H1 (cell line): ENCODE results near the gene BBS1. TPM values are rescaled to one million over a fixed set of nuclear protein-coding genes. Genes with fewer than 3 reads are reported as not detected.

ENCODE experiments used
- CTCF ChIA-PET: fragments of 300-600 bp; sonication (Branson Sonifier 250); formaldehyde crosslinking; loops from one replicate; lab custom pipeline; 2021; ENCODE audit not compliant: partially characterized antibody; lab: Charles Lee
- POLR2A ChIA-PET: fragments of 300-600 bp; sonication (Branson Sonifier 250); formaldehyde crosslinking; loops from one replicate; lab custom pipeline; 2021; ENCODE audit warnings: inconsistent platforms; ENCODE audit not compliant: partially characterized antibody; lab: Charles Lee
- DNase-seq, 2 experiments: peaks; one replicate each; pipeline versions ENCODE4 v3.0.0 to v3.0.0-alpha.2; 2010 to 2022; ENCODE audit warnings: low spot score in 2 of 2, low read depth in 1 of 2, mixed read lengths in 1 of 2
- FAIRE-seq: peaks from 2 replicates; lab custom pipeline; 2011; peaks lifted over from hg19 to GRCh38; lab: Jason Lieb, UNC
- H2AFZ ChIP-seq: 2 replicates; pipeline ENCODE4 v1.8.1; 2012; ENCODE audit warnings: low read length, inconsistent platforms
- H2AK5ac ChIP-seq: 2 replicates; pipeline ENCODE4 v1.6.1; 2013; ENCODE audit warnings: low read depth, low read length
- H2BK120ac ChIP-seq: replicated peaks from 2 replicates; pipeline ENCODE3; 2013; ENCODE audit warnings: low read depth, low read length, inconsistent platforms
- H2BK12ac ChIP-seq: 2 replicates; pipeline ENCODE4 v1.6.1; 2013; ENCODE audit warnings: low read depth, low read length
- H2BK15ac ChIP-seq: 2 replicates; pipeline ENCODE4 v1.6.1; 2013; ENCODE audit warnings: low read length
- H2BK20ac ChIP-seq: 2 replicates; pipeline ENCODE4 v1.6.1; 2013; ENCODE audit warnings: low read length
- H2BK5ac ChIP-seq: 2 replicates; pipeline ENCODE4 v1.6.1; 2013; ENCODE audit warnings: low read depth, low read length
- H3K14ac ChIP-seq: 2 replicates; pipeline ENCODE4 v1.6.1; 2013; ENCODE audit warnings: inconsistent platforms; ENCODE audit not compliant: insufficient read length
- H3K18ac ChIP-seq: 2 replicates; pipeline ENCODE4 v1.6.1; 2013; ENCODE audit warnings: low read length; ENCODE audit errors: extremely low read depth
- H3K23ac ChIP-seq: 2 replicates; pipeline ENCODE4 v1.6.1; 2013; ENCODE audit warnings: inconsistent platforms; ENCODE audit not compliant: insufficient read length
- H3K23me2 ChIP-seq: 2 replicates; pipeline ENCODE4 v1.6.1; 2013; ENCODE audit warnings: low read depth, low read length
- H3K27ac ChIP-seq: 2 replicates; pipeline ENCODE4 v1.6.1; 2011; ENCODE audit warnings: low read depth, low read length, inconsistent platforms
- H3K27me3 ChIP-seq, 4 experiments: replicated peaks in 1 of 4; 1 replicate in 1 of 4; 2 replicates in 3 of 4; pipeline versions ENCODE4 v1.6.1 to v1.8.1; 2011 to 2013; ENCODE audit warnings: low read length in 3 of 4, mild to moderate bottlenecking in 3 of 4, inconsistent platforms in 2 of 4, mixed read lengths in 2 of 4, moderate library complexity in 1 of 4; ENCODE audit not compliant: control insufficient read depth in 3 of 4, insufficient read depth in 3 of 4; ENCODE audit errors: extremely low read depth in 1 of 4
- H3K36me3 ChIP-seq, 4 experiments: 2 replicates each; pipeline versions ENCODE4 v1.6.1 to v1.8.1; 2011 to 2013; ENCODE audit warnings: mild to moderate bottlenecking in 4 of 4, low read length in 3 of 4, moderate library complexity in 2 of 4, control low read depth in 1 of 4, inconsistent platforms in 1 of 4; ENCODE audit not compliant: insufficient read depth in 4 of 4, control insufficient read depth in 2 of 4
- H3K4ac ChIP-seq: replicated peaks from 2 replicates; pipeline ENCODE3; 2013; ENCODE audit warnings: low read length, low read depth, mixed read lengths, inconsistent platforms; ENCODE audit not compliant: insufficient read length
- H3K4me1 ChIP-seq, 4 experiments: replicated peaks in 1 of 4; 1 replicate in 1 of 4; 2 replicates in 3 of 4; pipeline versions ENCODE4 v1.6.1 to v1.8.1; 2011 to 2013; ENCODE audit warnings: low read length in 3 of 4, inconsistent platforms in 2 of 4, mixed read lengths in 1 of 4; ENCODE audit not compliant: insufficient read depth in 4 of 4, control insufficient read depth in 3 of 4
- H3K4me2 ChIP-seq, 2 experiments: 2 replicates each; pipeline versions ENCODE4 v1.6.1 to v1.8.1; 2011 to 2013; ENCODE audit warnings: low read depth in 2 of 2, low read length in 2 of 2, control low read depth in 1 of 2, inconsistent platforms in 1 of 2, mild to moderate bottlenecking in 1 of 2; ENCODE audit not compliant: insufficient read depth in 1 of 2
- H3K4me3 ChIP-seq, 4 experiments: fragments of 200-600, 300-600 bp in 1 of 4; sonication (generic), shearing (Covaris generic), sonication (Bioruptor Twin) in 1 of 4; 2 replicates each; pipeline versions ENCODE4 v1.5.1 to v1.8.1; 2011 to 2016; ENCODE audit warnings: low read length in 4 of 4, low read depth in 3 of 4, control low read depth in 2 of 4, inconsistent platforms in 2 of 4, mild to moderate bottlenecking in 2 of 4, mixed read lengths in 1 of 4, moderate library complexity in 1 of 4; ENCODE audit not compliant: insufficient read depth in 2 of 4; ENCODE audit errors: extremely low read depth in 1 of 4
- H3K56ac ChIP-seq: replicated peaks from 2 replicates; pipeline ENCODE3; 2013; ENCODE audit warnings: low read depth, mild to moderate bottlenecking, mixed read lengths, low read length, inconsistent platforms; ENCODE audit not compliant: insufficient read length
- H3K79me1 ChIP-seq: 2 replicates; pipeline ENCODE4 v1.6.1; 2013; ENCODE audit warnings: low read depth, low read length, control low read depth
- H3K79me2 ChIP-seq, 2 experiments: 2 replicates each; pipeline versions ENCODE4 v1.6.1 to v1.8.1; 2012 to 2013; ENCODE audit warnings: low read length in 2 of 2, mild to moderate bottlenecking in 2 of 2, inconsistent platforms in 1 of 2; ENCODE audit not compliant: insufficient read depth in 2 of 2, control insufficient read depth in 1 of 2
- H3K9ac ChIP-seq, 4 experiments: replicated peaks in 1 of 4; 1 replicate in 1 of 4; 2 replicates in 3 of 4; pipeline versions ENCODE4 v1.6.1 to v1.8.1; 2011 to 2013; ENCODE audit warnings: low read depth in 3 of 4, low read length in 3 of 4, control low read depth in 2 of 4, mild to moderate bottlenecking in 2 of 4, moderate library complexity in 2 of 4, inconsistent platforms in 1 of 4; ENCODE audit errors: extremely low read depth in 1 of 4
- H3K9me3 ChIP-seq, 2 experiments: 2 replicates each; pipeline versions ENCODE4 v1.6.1 to v1.8.1; 2012 to 2013; ENCODE audit warnings: mild to moderate bottlenecking in 2 of 2, moderate library complexity in 2 of 2, control low read depth in 1 of 2, inconsistent platforms in 1 of 2, low read depth in 1 of 2, low read length in 1 of 2, mixed read lengths in 1 of 2; ENCODE audit not compliant: insufficient read depth in 2 of 2
- H4K20me1 ChIP-seq, 2 experiments: replicated peaks in 1 of 2; 2 replicates each; pipeline versions ENCODE3 to v1.8.1; 2011 to 2013; ENCODE audit warnings: inconsistent platforms in 2 of 2, low read length in 2 of 2, mild to moderate bottlenecking in 1 of 2; ENCODE audit not compliant: insufficient read depth in 2 of 2, control insufficient read depth in 1 of 2
- H4K5ac ChIP-seq: 2 replicates; pipeline ENCODE4 v1.6.1; 2013; ENCODE audit warnings: low read length, low read depth, mixed read lengths, inconsistent platforms; ENCODE audit not compliant: insufficient read length
- H4K8ac ChIP-seq: 2 replicates; pipeline ENCODE4 v1.8.0; 2013; ENCODE audit warnings: mild to moderate bottlenecking, moderate library complexity, low read length, inconsistent platforms; ENCODE audit not compliant: insufficient read depth; ENCODE audit errors: extremely low read depth
- H4K91ac ChIP-seq: replicated peaks from 2 replicates; pipeline ENCODE3; 2013; ENCODE audit warnings: low read length, mixed read lengths, inconsistent platforms; ENCODE audit not compliant: insufficient read length
- BACH1 ChIP-seq: IDR thresholded peaks from 2 replicates; pipeline ENCODE4 v1.6.1; 2012; ENCODE audit warnings: low read length, improper control_type of control experiment
- BRCA1 ChIP-seq: IDR thresholded peaks from 2 replicates; pipeline ENCODE4 v1.6.1; 2012; ENCODE audit warnings: low read depth, low read length, improper control_type of control experiment
- CEBPB ChIP-seq: IDR thresholded peaks from 2 replicates; pipeline ENCODE4 v1.6.1; 2012; ENCODE audit warnings: low read depth, low read length
- CHD2 ChIP-seq: IDR thresholded peaks from 2 replicates; pipeline ENCODE4 v1.6.1; 2012; ENCODE audit warnings: low read length, improper control_type of control experiment
- CTBP2 ChIP-seq: IDR thresholded peaks from 2 replicates; pipeline ENCODE4 v1.7.0; 2011; ENCODE audit warnings: borderline replicate concordance, mild to moderate bottlenecking, moderate library complexity, mixed read lengths, low read length; ENCODE audit not compliant: insufficient read depth, insufficient read length
- HDAC6 ChIP-seq: IDR thresholded peaks from one replicate; pipeline ENCODE4 v1.7.1; 2012; ENCODE audit warnings: low read depth, mild to moderate bottlenecking, inconsistent platforms, low read length, moderate library complexity
- KDM4A ChIP-seq: IDR thresholded peaks from one replicate; pipeline ENCODE4 v1.7.1; 2012; ENCODE audit warnings: low read depth, mild to moderate bottlenecking, moderate library complexity, low read length, inconsistent platforms; ENCODE audit not compliant: severe bottlenecking
- MAX ChIP-seq: IDR thresholded peaks from 2 replicates; pipeline ENCODE4 v1.6.1; 2012; ENCODE audit warnings: inconsistent platforms
- NANOG ChIP-seq: IDR thresholded peaks from 2 replicates; pipeline ENCODE4 v1.6.1; 2011; ENCODE audit warnings: low read length, low read depth, mild to moderate bottlenecking, inconsistent platforms; ENCODE audit not compliant: insufficient read depth, poor library complexity, severe bottlenecking
- PHF8 ChIP-seq: fragments of 200-600 bp; sonication (generic); conservative IDR thresholded peaks from 2 replicates; pipeline ENCODE4 v1.7.1; 2012; ENCODE audit warnings: low read depth, mild to moderate bottlenecking, inconsistent platforms, low read length, moderate library complexity
- POLR2AphosphoS5 ChIP-seq: IDR thresholded peaks from 2 replicates; pipeline ENCODE4 v1.6.1; 2011; ENCODE audit warnings: low read depth, low read length
- SP1 ChIP-seq: IDR thresholded peaks from 2 replicates; pipeline ENCODE4 v1.6.1; 2011; ENCODE audit warnings: low read depth, low read length
- SP4 ChIP-seq: IDR thresholded peaks from 2 replicates; pipeline ENCODE4 v1.6.1; 2012; ENCODE audit warnings: low read length, inconsistent platforms
- TBP ChIP-seq: IDR thresholded peaks from 2 replicates; pipeline ENCODE4 v1.6.1; 2011; ENCODE audit warnings: low read depth, low read length, improper control_type of control experiment
- WGBS, 2 experiments: shearing (Covaris generic) in 1 of 2; methylation state at CpG; one replicate each; pipeline versions ENCODE4 v1.1.6 to v1.1.7; 2013 to 2015; ENCODE audit warnings: low lambda C conversion rate in 2 of 2, mixed read lengths in 2 of 2, inconsistent platforms in 1 of 2, low coverage in 1 of 2, missing lambda C conversion rate in 1 of 2; ENCODE audit not compliant: insufficient replicate concordance in 2 of 2, insufficient coverage in 1 of 2, insufficient read length in 1 of 2; ENCODE audit errors: extremely low coverage in 1 of 2, missing lambda C conversion rate in 1 of 2; 5-methylcytosine and 5-hydroxymethylcytosine counted together
- polyA plus RNA-seq, 7 experiments: library from polyadenylated mRNA; depleted of rRNA in 3 of 7; stranded (reverse) in 5 of 7; unstranded in 2 of 7; fragments of >200 nt in 5 of 7; fragments of 200-250 nt in 2 of 7; gene quantifications; 1 replicate in 5 of 7; 2 replicates in 1 of 7; 4 replicates in 1 of 7; pipeline versions ENCODE4 v1.2.1 to v1.2.3, GENCODE V29; 2011 to 2013; ENCODE audit warnings: missing spikeins in 2 of 7, mixed read lengths in 2 of 7
- total RNA-seq: library from RNA; stranded (reverse); fragmentation: NEBNext Ultra II Directional; extraction: Animal tissue kit (Norgen Biotek cat#: 25700); gene quantifications from 2 replicates; pipeline ENCODE4 v1.2.1, GENCODE V29; 2021

The BBS1 gene
- total and polyA plus RNA-seq, 2 of the 8 experiments (the other 6 are each of a cell fraction or from before 2014, with no cell fraction given), result 19.1 to 19.5 TPM

DNA sequence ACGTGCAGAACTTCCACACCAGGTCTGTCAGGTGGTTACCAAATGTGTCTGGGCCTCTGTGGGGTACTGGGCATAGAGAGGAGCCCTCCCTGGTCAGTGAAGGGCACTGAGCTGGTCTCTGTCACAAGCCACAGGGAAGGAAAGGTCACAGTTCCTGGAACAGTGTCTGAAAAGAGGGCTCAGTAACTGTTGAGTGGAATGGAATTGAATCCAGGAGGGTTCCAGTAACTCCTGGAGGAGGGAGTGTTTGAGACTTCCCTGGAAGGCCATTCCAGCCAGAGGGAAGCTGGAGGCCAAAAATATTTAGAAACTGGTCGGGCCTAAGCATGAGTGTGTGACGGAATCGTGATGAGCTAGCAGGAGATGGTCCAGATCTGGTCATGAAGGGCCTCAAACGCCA, 44.2 kb downstream of the BBS1 start:
- Histone ChIP-seq H2BK12ac (no peak overlapping the region), H2BK15ac (no peak overlapping the region), H4K8ac (no peak overlapping the region), H3K27me3 (no peaks in the 10 kb centered on the region), H2AFZ (no peak overlapping the region), H3K9ac (no peak overlapping the region), H3K79me1 (no peaks in the 10 kb centered on the region), H3K56ac (no peak overlapping the region), H2BK120ac (no peak overlapping the region), H2BK20ac (no peak overlapping the region), H4K5ac (no peak overlapping the region), H3K4me1 (peaks cover 0 to 2% (median 0%) of the 10 kb centered on the region in 4 experiments; a peak in 1 of 7 replicates), H3K4me2 (no peak overlapping the region), H3K23me2 (no peaks in the 10 kb centered on the region), H4K91ac (no peak overlapping the region), H3K79me2 (no peaks in the 10 kb centered on the region), H3K36me3 (peaks cover 14 to 32% (median 22%) of the 10 kb centered on the region in 4 experiments; a peak in 6 of 8 replicates), H3K18ac (no peak overlapping the region), H3K23ac (no peak overlapping the region), H3K4ac (no peak overlapping the region), H3K4me3 (no peak overlapping the region), H2BK5ac (no peak overlapping the region), H3K14ac (no peak overlapping the region), H4K20me1 (peaks cover 0 to 5% of the 10 kb centered on the region in 2 experiments), H3K27ac (no peak overlapping the region), H3K9me3 (no peaks in the 10 kb centered on the region), H2AK5ac (no peak overlapping the region)
- POLR2A ChIA-PET, result interaction anchor here (1.2 to 3.6 kb wide), 5 partner anchors 8 to 63 kb away, joined by 4 to 15 read pairs (median 6); partner anchors contain the start of genes ACTN3 and ZDHHC24
- TF ChIP-seq POLR2AphosphoS5 (no peak), SP1 (no peak), CEBPB (no peak), PHF8 (no peak), MAX (no peak), CTBP2 (no peak), SP4 (no peak), NANOG (no peak), BRCA1 (no peak), KDM4A (no peak), CHD2 (no peak), HDAC6 (no peak), TBP (no peak), BACH1 (no peak)
- WGBS, 2 experiments, result 97% methylated on average over 5 of the region's 5 CpGs; no CpG with 5 or more reads in 1 of the 2 experiments
- no peak for FAIRE-seq
- CTCF ChIA-PET, result no interaction called here
- no peak for DNase-seq
